Stimulated activated CD8-positive, alpha-beta memory T cell treated with anti-CD3 and anti-CD28 coated beads, Interleukin-15, amount 100 ng/mL, for 48 hours (primary cell): ENCODE data around the gene EIF2S1.
A peak's percentile ranks its signal among the peaks of the same experiment; 100 is the strongest.
"Not testable (repeated sequence)": the region's sequence is repeated elsewhere in the genome, so short reads cannot be mapped to it uniquely, and the experiment has no call there.

Source experiments
- DNase-seq, 2 donors: peaks; one replicate each; pipeline ENCODE4 v3.0.0-alpha.2; 2020; ENCODE audit warnings: low read depth in 2 of 2

The EIF2S1 gene

DNA sequence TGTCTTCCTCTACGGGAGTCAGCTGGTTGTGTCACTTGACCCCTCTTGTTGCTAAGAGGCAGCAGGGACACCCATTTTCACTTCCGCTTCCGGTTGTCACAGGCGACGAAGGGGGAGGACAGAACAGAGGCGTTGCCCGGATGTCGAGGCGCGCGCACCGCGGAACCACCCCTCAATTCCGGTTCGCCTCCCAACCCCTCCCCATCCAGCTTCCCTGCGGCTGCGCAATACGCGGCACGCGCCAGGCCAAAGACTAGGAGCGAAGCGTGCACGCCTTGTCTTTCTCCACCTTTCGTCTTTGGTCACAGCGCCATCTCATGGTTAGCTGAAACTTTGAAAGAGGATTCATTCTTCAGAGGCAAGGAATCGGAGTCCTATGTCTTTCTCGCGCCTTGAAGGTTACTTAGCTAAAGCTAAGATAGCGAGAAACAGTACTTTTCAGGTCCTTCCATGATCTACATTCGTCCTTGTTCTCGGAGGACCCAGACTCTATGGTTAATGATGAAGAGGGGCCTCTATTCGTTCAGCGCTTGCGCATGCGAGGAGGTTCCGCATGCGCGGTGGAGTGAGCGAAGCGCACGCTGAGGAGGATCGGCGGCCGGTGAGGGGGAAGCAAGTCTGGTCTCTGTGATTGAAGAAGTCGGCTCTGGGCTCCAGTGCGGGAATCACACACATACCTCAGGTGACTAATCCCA is at the start of gene EIF2S1, which contains the start of gene ATP6V1D:
Gene EIF2S1, plus strand, starts transcription at position 554 of the 695 bp plus-strand sequence. CDS start 4,440 bp downstream, outside the sequence.
Gene ATP6V1D, minus strand, starts transcription at position 30 of the 695 bp plus-strand sequence. CDS start 106 bp downstream, outside the sequence.
- peak; percentile 99 to 100 for DNase-seq

DNA sequence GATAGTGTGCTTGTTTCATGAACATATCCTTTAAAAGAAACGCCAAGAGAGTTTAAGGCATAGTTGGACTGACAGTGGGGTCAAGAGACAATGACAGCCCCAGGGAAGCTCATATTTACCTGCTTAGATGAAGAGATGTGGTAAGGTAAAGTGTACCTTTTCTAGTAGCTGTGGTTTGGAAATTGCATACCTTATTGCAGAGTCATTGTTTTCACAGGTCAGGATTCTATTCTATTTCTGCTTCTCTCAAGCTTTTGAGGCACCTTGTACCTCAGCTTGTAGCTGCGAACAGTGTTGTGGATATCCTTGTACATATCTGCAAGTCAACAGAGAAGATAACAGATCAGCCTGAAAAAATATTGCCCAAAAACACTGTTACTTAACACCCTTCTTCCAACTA is 48.3 kb upstream of the EIF2S1 start:
- no peak for DNase-seq

DNA sequence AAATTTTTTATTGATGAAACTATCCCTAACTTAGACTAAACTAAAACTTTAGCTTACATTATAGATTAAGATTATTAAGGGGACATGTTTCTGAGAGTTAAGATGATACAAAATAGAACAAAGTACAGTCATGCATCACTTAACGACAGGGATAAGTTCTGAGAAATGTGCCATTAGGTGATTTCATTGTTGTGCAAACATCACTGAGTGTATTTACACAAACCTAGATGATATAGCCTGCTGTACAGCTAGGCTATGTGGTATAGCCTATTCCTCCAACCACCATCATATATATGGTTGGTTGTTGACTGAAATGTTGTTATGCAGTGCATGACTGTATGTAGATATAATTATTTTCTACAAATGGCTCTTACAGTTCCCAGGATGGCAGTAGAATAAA is 47.0 kb upstream of the EIF2S1 start:
- DNase-seq, result no peak

DNA sequence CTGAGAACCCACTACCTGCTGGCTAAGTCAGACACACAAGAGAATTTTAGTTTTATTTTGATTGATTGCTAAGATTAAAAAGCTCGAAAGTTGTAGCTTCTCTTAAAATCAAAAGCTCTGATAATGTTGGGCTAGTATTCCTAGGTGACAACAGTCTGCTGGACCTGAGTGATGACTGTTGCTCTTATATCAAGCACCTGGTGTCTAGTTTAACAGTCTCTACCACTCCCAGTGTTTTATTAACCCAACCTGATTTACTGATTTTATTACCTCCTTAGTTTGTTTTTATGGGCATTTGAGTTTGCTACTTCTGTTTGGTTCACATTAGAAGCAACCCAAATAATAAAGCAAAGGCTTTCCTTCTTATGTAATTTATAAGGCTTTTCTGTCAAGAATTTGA is 42.3 kb upstream of the EIF2S1 start:
- DNase-seq, result no peak

DNA sequence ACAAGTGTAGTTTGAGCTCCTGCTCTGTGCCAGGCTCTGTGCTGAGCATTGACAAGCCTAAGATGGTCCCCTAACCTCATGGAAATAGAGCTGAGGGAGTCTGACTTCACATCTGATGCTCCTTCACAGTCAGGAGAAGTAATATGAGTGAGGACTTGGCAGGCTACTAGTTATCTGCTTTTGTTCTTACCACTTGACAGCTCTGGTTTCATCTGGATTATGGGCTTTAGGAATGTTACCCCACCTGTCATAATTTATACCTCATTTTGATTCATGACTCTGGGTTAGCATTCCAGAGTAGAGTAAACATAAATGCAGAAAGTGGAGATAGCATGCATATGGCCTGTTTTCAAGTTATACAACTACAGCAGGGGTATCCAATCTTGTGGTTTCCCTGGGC is 41.0 kb upstream of the EIF2S1 start:
- no peak for DNase-seq

DNA sequence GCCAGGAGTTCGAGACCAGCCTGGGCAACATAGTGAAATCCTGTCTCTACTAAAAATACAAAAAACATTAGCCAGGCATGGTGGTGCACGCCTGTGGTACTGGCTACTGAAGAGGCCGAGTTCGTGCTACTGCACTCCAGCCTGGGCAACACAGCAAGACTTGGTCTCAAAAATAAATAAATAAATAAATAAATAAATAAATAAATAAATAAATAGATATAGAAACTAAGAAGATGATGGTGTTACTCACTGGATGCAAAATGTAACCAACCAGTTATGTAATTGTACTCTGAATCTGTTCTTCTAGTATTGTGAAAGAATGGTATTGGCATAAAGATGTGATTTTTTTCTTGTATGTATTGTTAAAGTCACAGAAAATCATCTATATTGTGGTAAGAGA is 30.5 kb upstream of the EIF2S1 start:
- DNase-seq, result not testable (repeated sequence)

DNA sequence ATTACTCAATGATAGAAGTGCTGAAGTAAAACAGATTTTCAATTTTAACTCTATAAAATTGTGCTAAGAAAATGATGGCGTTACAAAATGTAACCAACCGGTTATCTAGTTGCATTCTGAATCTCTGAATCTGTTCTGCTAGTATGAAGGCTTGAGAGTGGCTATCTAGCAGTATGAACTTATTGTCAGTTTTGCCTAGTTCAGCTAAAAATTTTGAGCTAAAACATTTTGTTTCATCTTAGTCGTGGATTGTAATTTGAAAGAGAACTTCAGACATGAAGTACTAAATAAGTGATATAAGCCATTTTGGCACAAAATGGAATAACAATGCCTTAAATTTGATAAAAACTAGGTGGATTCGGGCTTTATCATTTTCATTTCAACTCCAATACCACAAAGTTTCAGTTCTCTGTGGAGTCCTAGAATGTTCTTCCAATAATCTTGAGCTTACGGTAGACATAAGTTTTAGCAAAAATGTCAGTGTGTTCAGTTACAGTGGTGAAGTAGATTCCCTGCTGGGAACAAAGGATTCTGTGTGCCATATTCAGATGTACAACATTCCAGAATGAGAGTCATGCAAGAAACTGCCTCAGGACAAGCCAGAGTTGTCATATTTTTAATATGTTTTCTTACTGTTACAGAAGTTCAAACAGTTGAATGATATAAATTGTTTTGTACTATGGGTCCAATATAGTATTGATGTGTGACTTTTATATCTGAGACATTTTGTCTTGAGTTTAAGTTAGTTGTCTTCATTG is 28.6 kb upstream of the EIF2S1 start:
- DNase-seq, result no peak

DNA sequence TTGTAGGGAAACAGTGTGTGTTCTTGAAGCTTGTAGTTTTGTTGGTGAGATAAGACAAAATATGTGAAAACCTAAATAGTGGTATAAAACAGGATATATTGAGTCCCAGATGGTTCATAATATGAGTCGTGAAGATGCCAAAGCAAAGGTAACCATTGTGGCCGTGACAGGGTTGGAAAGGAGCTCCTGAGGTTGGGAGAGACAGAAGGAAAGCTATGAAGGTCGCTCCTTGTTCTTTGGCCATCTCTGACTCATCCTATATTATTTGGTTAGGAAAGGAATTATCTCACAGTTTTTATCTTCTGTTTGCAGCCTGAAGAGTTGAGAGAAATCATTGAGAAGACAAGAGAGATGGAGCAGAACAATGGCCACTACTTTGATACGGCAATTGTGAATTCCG is 27.7 kb upstream of the EIF2S1 start:
- DNase-seq, result no peak

DNA sequence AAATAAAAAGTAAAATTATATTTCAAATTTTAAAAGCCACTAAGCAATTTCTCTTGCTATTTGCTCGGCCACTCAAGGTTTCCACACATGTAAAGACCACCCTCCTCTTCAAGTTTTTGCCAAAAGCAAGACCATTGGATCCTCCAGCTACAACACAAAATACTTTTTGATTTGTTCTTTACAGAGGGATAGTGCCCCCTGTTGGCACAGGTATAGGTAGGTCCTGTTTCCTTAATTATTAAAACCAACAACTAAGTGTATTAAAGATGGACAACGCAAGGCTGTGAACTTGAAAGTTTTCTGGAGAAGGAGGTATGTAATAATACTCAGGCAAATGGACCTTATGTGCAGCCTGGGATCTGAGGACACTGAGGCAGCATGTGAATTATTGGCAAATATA is 24.3 kb upstream of the EIF2S1 start:
- no peak for DNase-seq

DNA sequence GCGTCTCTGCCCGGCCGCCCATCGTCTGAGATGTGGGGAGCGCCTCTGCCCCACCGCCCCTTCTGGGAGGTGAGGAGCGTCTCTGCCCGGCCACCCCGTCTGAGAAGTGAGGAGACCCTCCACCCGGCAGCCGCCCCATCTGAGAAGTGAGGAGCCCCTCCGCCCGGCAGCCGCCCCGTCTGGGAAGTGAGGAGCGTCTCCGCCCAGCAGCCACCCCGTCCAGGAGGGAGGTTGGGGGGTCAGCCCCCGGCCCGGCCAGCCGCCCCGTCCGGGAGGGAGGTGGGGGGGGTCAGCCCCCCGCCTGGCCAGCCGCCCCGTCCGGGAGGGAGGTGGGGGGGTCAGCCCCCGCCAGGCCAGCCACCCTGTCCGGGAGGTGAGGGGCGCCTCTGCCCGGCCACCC is 18.9 kb upstream of the EIF2S1 start:
- DNase-seq, result not testable (repeated sequence)

DNA sequence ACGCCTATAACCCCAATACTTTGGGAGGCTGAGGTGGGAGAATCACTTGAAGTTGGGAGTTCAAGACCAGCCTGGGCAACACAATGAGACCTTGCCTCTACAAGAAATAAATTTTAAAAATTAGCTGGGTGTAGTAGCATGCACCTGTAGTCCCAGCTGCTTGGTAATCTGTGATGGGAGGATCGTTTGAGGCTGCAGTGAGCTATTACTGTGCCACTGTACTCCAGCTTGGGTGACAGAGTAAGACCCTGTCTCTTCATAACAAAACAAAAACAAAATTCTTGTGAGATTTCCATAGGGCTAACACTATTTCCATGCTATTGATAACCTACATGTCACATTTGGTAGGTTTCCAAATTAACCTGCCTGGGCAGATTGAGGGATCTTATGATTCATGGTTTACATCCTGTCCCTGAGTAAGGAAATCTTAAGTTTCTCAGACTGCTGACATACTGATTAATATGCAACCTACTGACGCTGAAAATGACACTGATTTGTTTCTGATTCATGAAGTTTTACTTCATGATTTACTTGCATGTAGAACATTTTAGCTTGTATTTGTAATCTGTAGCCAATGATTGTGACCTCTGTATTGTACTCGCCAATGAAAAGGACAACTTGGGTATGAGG is 16.4 kb upstream of the EIF2S1 start:
- no peak for DNase-seq

DNA sequence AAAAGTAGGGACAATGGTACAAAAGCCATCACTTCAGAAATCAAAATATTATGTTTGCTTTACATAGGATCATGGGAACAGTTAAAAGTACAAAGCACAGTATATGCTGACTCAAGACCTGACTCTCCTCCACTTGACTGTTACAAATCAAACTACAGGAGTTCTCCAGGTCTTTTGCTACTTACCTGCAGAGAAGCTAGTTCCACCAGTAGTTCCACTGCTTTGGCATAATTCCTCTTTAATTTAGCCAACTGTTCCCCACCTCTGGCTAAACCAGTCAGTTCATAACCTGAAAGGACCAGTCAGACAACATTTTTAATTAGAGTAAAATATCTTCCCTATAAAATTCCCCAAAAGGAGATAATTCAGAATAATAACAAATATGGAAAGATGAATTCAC is 14.5 kb upstream of the EIF2S1 start:
- no peak for DNase-seq

DNA sequence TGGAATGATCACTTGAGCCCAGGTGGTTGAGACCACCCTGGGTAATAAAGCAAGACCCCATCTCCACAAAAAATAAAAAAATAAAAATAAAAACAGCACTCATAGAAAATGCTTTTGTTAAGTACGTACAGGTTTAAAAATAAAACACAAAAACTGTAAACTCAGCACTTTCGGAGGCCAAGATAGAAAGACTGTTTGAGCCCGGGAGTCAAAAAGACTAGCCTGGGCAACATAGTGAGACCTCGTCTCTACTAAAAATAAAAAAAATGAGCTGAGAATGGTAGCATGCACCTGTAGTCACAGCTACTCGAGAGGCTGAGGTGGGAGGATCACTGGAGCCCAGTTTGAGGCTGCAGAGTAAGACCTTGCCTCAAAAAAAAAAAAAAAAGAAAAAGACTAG is 8.1 kb upstream of the EIF2S1 start:
- no peak for DNase-seq

DNA sequence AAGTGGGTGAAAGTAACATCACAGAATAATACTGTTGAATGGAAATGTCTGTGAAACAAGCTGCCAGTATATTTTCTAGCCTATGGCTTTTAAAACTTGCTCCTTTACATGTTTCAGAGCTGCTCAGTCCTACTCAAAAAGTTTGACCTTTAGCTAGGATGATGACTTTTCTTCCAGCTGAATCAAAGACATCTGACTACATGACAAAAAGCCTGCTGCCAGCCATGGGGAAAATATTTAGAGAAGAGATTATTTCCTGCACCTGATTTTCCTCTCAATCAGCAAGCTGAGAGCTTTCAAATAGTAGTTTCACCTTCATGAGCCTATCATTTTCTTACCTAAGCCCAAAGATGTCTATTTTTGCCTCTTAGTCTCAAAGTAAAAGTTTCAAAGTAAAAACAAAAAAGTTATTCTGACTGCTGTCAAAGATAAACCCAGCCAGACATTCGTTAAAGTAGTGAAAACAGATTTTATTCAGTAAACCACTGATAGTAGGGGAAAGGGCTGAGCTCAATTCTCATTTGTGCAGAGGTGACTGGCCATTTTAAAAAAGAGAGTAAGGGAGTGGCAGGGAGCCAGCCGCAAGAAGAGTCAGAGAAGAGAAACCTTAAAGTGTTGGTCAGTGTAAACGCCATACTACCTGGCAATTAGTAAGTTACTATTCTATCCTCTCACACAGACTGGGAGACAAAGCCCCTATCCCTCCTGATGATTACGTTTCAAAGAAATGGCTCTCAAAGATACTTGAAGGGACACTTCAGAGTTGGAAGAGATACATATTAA is 2.8 kb upstream of the EIF2S1 start:
- no peak for DNase-seq

DNA sequence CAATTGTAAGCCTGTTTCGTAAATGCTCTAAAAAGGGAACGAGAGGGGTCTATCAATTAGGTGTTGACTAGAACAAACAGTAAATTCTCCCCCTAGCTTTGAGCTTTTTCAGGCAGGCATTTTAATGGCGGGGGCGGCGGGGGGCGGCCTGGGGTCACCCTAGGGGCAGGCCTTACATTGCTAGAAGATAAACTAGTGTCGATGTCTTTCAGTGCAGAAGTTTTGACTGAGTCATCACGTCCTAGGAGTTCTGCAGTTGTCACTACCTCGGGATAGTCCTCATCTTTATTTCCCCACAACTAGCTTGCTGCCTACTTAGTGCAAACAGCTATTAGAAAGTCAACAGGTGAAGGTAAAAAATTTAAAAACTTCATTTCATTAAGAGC is 2.2 kb upstream of the EIF2S1 start:
- DNase-seq, result no peak

DNA sequence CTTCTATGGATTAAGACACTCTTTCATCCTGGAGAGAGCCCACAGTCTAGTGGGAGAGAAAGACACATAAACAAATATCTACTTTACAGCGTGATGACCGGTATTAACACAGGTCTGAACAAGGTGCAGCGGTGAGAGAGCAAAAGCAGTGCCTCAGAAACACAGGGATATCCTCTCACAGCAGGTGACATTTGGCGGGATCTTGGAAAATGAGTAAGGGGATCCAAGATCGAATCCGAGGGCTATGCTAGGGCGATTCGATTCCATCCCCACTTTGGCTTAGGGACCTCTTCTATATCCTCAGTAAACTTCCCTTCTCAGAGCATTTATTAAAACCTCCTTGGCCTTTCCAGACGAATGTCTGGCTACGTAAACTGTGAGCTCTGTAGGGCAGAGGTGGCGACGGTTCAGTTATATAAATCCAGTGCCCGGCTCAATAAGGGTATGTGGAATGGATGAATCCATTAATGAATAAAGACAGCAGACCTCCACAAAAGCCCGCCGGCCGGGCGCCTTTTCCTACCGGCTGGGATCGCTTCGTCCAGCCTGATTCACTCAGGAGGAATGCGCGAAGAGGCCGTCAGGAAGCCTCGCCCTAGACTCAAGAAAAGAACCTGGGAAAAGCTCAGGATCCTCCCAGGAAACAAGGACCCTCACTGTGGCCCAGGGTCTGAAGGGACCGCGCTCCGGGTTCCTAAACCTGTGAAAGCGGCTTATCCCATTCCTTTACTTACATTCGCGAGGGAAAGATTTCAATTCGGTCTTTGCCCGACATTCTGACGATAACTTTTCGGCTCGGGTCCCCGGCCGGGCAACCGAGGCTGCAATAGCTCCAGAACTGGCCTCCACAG is 979 bp upstream of the EIF2S1 start:
- no peak for DNase-seq

DNA sequence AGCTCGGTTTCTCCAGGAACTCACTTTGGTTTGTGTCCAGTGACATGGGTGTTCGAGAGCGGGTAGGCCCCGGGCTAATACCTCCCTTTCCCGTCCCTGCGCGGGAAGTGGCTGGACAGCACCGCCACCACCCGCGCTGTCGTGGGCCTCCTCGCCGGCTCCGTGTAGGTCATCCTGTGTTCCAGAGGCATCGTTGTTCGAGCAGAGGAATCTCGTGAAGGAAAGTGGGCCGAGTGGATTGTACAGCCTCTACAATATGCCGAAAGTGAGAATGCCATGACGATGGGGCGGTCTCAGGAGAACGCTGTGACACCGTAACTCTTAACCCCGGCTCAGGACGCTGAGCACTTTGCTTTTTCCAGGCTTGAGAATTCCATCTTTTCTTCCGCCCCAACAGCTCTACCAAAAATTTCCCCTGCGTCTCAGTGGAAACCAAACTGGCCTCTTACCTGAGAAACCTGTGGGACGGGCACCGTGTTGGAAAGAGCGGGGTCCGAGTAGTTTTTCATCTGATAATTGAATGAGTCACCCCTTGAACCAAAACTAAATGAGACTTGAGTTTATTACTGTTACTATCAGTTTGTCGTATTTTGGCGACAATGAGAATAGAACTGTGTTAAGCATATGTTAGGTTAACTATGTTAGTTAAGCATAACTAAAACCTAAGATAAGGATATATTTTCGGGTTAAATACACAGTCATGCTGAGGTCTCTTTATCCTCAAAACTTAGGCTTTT is 510 bp downstream of the EIF2S1 start:
- DNase-seq, result peak in 1 of 2 donors; percentile 6

DNA sequence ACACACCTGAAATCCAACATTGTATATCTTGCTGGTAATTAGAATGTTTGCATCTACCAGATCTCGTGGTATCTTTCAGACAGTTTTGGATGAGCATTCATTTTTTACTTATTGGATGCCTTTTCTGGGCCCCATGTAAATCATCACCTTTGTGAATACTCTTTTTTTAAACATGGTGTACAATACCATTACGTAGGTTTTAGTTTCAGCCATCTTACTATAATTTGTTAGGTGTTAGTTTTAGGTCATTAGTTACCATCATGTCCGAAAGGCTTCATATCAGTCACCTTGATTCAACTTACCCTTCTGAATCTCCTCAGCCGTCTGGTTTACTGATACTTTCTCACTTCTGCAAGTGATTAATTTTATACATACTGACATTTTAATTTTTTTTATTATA is 5.3 kb downstream of the EIF2S1 start:
- no peak for DNase-seq

DNA sequence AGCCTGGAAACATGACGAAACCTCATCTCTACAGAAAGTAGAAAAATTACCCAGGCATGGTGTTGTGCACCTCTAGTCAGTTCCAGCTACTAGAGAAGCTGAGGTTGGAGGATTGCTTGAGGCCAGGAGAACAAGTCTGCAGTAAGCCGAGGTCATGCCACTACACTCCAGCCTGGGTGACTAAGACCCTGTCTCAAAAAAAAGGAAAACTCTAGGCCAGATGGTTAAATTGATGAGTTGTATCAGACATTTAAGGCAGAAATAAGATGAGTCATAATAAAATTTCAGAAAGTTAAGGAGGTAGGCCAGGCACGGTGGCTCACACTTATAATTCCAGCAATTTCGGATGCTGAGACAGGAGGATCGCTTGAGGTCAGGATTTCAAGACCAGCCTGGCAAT is 10.7 kb downstream of the EIF2S1 start:
- no peak for DNase-seq
